Metanephros (tissue), 2 donors: ENCODE data around the gene PNKD. TPM values are rescaled to one million over a fixed set of nuclear protein-coding genes. Genes with fewer than 3 reads are reported as not detected.

Experiments used
- small RNA-seq: library from RNA; depleted of rRNA; stranded (forward); fragments of <200 nt; gene quantifications from one replicate; pipeline ENCODE3, GENCODE V24; 2014; ENCODE audit warnings: low replicate concordance
- total RNA-seq: library from RNA; depleted of rRNA; stranded (reverse); fragments of >200 nt; gene quantifications from one replicate; pipeline ENCODE4 v1.2.3, GENCODE V29; 2014

The PNKD gene
- total RNA-seq = 64.0 TPM

GRCh38 chr2:218269900-218270720, at the start of gene PNKD, which contains the start of gene AAMP:
PNKD (plus strand) TSS chr2:218270519; CDS start chr2:218270536, 17 bp downstream.
AAMP (minus strand) TSS chr2:218270137; CDS start chr2:218270086, 51 bp downstream.

GRCh38 chr2:218260742-218261422, 9.4 kb upstream of the PNKD start, which contains the start of gene GPBAR1:
GPBAR1 (plus strand) TSS chr2:218261015; CDS start chr2:218262725, 1,710 bp downstream.

GRCh38 chr2:218292048-218293014, 22.0 kb downstream of the PNKD start, which contains the start of gene TMBIM1:
TMBIM1 (minus strand) TSS chr2:218292503; CDS start chr2:218282141, 10,362 bp downstream.

DNA sequence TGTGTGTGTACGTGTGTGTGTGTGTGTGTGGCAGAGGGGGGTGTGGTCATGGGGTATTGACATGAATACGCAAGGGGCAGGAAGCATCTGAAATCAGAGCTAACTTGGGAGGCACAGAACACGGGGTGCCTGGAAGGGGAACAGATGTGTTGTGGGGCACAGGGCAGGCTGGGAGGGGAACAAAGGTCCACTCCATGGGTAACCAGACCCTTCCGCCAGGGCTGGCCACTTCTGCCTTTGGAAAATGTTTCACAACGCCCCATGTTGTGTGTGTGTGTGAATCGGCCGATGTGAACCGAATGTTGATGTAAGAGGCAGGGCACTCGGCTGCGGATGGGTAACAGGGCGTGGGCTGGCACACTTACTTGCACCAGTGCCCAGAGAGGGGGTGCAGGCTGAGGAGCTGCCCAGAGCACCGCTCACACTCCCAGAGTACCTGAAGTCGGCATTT, 111.6 kb downstream of the PNKD start, which contains the start of gene SLC11A1:
Gene SLC11A1, plus strand, starts transcription at position 358 of the 451 bp plus-strand sequence. CDS start 96 bp downstream, outside the sequence.

Small RNAs within 50 kb of the gene (small RNA-seq; reads per million reads assigned to genes)
- gene MIR6810 = 0.07 reads per million

Other genes starting within 250 kb of the PNKD start
- 0.29 TPM for gene RUFY4, start 201.3 kb upstream of the PNKD start, total RNA-seq
- 1.1 TPM for gene CXCR2, start 144.5 kb upstream of the PNKD start, total RNA-seq
- 1.4 TPM for gene CXCR1, start 103.6 kb upstream of the PNKD start, total RNA-seq
- 159 TPM for gene ARPC2, start 53.3 kb upstream of the PNKD start, total RNA-seq
- gene GPBAR1, start 9.5 kb upstream of the PNKD start, total RNA-seq = 1.9 TPM
- gene AAMP, start 382 bp upstream of the PNKD start, total RNA-seq = 141 TPM
- 97.8 TPM for gene TMBIM1, start 22.0 kb downstream of the PNKD start, total RNA-seq
- 4.0 TPM for gene CATIP, start 86.3 kb downstream of the PNKD start, total RNA-seq
- gene SLC11A1, start 111.8 kb downstream of the PNKD start, total RNA-seq = 15.5 TPM
- gene CTDSP1, start 129.3 kb downstream of the PNKD start, total RNA-seq = 126 TPM
- 12.6 TPM for gene VIL1, start 148.6 kb downstream of the PNKD start, total RNA-seq